HG03575 (cell line): ENCODE measurements around the gene MICU1.
"Not testable (repeated sequence)": the region's sequence is repeated elsewhere in the genome, so short reads cannot be mapped to it uniquely, and the experiment has no call there.

ENCODE experiments used
- ATAC-seq: cut with Tn5 transposase; IDR thresholded peaks from one replicate; pipeline ENCODE4 v1.9.1; 2021; ENCODE audit not compliant: unreplicated experiment, insufficient number of reproducible peaks, low FRiP score; ENCODE audit errors: extremely low read depth

Gene MICU1, protein sequence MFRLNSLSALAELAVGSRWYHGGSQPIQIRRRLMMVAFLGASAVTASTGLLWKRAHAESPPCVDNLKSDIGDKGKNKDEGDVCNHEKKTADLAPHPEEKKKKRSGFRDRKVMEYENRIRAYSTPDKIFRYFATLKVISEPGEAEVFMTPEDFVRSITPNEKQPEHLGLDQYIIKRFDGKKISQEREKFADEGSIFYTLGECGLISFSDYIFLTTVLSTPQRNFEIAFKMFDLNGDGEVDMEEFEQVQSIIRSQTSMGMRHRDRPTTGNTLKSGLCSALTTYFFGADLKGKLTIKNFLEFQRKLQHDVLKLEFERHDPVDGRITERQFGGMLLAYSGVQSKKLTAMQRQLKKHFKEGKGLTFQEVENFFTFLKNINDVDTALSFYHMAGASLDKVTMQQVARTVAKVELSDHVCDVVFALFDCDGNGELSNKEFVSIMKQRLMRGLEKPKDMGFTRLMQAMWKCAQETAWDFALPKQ

GRCh38 chr10:72625608-72626443 lies at the start of gene MICU1:
TSS of gene MICU1 (minus strand) at chr10:72626079. CDS start at chr10:72566793, 59,286 bp downstream.
- no peak for ATAC-seq

GRCh38 chr10:72674174-72674573 lies 48.3 kb upstream of the MICU1 start:
- ATAC-seq = not testable (repeated sequence)

GRCh38 chr10:72673280-72673679 lies 47.4 kb upstream of the MICU1 start:
- ATAC-seq = no peak

- ATAC-seq = no peak
These were observed 41.5 kb upstream of the MICU1 start for GRCh38 chr10:72667207-72667864.

GRCh38 chr10:72665925-72666324 lies 40.0 kb upstream of the MICU1 start:
- ATAC-seq = no peak

DNA sequence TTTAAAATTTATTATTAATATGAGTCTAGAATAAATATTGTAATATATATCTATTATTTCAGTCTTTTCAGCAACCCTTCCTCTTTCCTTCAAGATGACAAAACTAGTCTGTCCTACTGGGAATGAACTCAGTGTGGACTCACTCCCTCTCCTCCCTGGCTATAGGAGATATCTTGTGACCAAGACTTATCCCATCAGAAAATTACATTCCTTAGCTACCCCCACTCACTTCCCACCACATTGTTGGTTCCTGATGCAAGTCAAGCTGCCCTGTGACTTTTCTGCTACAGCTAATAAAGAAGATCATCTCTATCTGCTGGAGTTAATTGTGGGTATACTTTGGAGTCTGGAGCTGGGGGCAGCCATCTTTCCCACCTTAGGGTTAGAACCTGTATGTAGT lies 38.1 kb upstream of the MICU1 start:
- no peak for ATAC-seq

GRCh38 chr10:72661431-72661830 lies 35.6 kb upstream of the MICU1 start:
- no peak for ATAC-seq

DNA sequence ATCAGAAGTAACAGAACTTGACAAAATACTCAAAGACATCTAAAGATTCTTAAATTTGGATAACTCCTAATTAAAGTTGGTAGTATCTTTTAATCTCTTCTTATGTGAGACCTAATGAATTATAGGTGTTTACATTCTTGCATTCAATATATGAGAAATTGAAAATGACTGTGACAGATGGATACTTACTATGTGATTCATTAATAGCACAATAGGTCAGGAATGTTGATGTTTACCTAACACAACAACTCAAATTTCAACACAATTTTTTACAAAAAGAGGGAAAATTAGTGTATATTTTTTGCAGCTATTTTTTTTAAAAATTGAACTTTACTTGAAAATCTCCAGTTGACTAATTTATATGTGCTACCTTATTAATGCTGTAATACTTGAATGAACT lies 34.3 kb upstream of the MICU1 start:
- ATAC-seq = no peak

DNA sequence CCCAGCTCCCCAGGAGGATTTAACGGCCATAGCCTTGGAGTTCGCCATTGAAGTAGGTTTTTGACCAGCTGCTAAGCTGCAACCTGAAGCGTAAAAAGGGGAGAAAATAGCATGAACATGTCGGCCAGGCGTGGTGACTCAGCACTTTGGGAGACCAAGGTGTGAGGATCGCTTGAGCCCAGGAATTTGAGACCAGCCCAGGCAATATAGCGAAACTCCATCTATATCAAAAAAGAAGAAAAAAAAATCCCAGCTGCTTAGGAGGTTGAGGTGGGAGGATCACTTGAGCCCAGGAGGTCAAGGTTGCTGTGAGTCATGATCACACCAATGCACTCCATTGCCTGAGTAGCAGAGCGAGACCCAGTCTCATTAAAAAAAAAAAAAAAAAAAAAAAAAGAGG lies 33.8 kb upstream of the MICU1 start:
- ATAC-seq = no peak

- ATAC-seq = no peak
These were observed 33.0 kb upstream of the MICU1 start for GRCh38 chr10:72658696-72659400.

DNA sequence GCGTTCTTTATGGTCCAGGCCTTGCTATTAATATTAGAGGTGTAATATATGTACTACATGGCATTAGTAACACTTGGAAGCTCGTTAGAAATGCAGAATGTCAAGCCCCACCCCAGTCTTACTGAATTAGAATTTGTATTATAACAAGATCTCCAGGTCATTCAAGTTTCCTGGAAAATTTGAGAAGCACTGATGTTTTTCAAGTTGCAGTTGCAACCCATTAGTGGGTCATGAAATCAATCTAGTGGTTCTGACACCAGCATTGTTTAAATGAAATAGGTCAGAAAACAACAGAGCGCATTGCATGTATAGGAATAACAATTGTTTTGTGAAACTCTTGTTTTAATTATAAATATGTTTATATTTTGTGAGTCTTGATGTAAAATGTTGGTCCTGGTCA lies 28.8 kb upstream of the MICU1 start:
- no peak for ATAC-seq

DNA sequence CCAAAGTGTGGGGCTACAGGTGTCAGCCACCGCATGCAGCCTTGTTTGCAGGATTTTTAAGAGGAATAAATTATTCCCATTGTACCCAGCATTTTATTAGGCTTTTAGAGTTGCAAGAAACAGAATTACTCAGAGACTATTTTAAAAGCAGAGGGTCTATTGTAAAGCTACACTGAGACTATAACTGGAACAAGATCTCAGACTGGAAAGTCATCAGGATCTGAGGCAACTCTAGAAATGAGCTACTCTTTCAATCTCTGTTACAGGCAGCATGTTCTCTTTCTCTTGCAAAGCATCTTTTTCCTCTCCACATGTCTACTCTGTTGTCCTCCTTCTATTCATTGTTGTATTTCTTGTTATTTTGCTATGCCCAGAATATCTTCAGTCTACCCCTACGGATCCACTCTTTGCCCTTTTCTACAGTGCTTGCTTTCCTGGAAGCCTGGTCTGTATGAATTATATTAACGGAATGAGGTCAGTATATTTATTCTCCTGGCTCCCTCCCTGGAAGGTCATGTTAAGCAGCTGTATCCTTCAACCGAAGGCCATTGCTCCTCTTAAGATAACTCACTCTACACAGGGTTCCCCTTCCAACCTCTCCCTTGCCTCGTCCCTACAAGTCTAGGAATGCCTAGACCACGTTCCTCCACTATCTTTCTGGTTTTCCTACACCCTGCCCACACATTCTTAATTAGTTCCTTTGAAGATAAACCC lies 27.7 kb upstream of the MICU1 start:
- no peak for ATAC-seq

DNA sequence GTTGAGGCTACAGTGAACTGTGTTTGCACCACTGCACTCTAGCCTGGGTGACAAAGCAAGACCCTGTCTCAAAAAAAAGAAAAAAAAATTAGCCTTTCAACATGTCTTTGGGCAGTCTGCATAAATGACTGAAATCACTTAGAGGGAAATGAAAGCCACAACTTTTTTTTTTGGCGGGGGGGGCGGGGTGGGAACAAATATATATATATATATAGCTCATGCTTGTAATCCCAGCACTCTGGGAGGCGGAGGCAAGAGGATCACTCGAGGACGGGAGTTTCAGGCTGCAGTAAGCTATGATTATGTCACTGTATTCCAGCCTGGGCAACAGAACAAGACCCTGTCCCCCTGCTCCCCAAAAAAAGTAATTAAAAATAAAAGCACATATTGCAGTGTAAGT lies 23.4 kb upstream of the MICU1 start:
- ATAC-seq = no peak

DNA sequence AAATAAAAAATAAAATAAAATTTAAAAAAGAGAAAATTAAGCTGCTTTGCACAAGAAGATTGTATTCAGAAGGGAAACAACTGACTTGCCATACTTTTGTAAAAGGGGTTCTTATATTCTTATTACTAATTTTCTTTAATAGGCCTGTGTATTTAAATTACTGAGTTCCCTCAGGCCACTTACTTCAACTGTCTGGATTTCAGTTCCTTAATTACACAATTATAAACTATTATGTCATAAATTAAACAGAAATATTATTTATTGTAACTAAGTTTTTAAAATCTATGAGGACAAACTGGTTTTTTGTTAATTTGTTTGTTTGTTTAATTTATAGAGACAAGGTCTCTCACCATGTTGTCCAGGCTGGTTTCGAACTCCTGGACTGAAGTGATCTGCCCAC lies 22.4 kb upstream of the MICU1 start:
- ATAC-seq = no peak

DNA sequence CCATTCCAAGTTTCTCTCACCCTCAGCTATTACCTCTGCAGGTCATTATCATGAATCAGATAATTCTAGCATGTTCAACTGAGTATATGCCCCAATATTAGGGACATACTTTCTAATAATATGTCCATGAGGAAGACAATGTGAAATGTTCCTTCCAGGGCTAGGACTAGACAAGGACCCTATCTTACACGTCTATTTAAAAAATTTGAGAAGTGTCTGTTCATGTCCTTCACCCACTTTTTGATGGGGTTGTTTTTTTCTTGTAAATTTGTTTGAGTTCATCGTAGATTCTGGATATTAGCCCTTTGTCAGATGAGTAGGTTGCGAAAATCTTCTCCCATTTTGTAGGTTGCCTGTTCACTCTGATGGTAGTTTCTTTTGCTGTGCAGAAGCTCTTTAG lies 21.1 kb upstream of the MICU1 start:
- not testable (repeated sequence) for ATAC-seq

GRCh38 chr10:72645263-72645858 lies 19.5 kb upstream of the MICU1 start:
- ATAC-seq = no peak

GRCh38 chr10:72642318-72642717 lies 16.4 kb upstream of the MICU1 start:
- no peak for ATAC-seq

DNA sequence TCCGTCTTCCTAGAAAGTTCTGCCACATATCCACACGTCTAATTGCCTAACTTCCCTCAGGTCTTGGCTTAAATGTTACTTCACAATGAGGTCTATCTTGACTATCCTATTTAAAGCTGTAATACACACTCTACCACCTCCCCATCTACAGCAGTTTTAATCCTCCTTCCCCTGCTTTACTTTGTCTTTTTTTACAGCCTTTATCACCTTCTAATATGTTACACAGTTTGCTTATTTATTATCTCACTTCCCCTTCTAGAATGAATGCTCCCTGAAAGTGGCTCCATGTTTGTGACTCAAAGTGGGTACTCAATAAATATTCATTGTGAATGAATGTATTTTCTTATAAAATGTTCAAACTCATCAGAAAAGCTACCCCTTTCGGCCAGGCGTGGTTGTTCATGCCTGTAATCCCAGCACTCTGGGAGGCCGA lies 13.6 kb upstream of the MICU1 start:
- no peak for ATAC-seq
